Epithelial cell of proximal tubule (primary cell): Measurements from ENCODE around the gene RNF145. TPM values are rescaled to one million over a fixed set of nuclear protein-coding genes. Genes with fewer than 3 reads are reported as not detected.
"Not testable (repeated sequence)": the region's sequence is repeated elsewhere in the genome, so short reads cannot be mapped to it uniquely, and the experiment has no call there.

Experiments used
- DNase-seq: peaks from one replicate; pipeline ENCODE4 v3.0.0-alpha.2; 2011; ENCODE audit warnings: low read depth
- H3K4me3 ChIP-seq: 2 replicates; pipeline ENCODE4 v1.5.1; 2011; ENCODE audit warnings: low read depth, mild to moderate bottlenecking, low read length
- total RNA-seq: library from RNA; depleted of rRNA; stranded (reverse); fragments of >200 nt; gene quantifications from 2 replicates; pipeline ENCODE4 v1.2.3, GENCODE V29; 2015
- TF ChIP-seq, protein P1 (sequence below): conservative IDR thresholded peaks from 2 replicates; pipeline ENCODE4 v1.5.1; 2012; ENCODE audit warnings: low read depth, mild to moderate bottlenecking, low read length

The RNF145 gene
- total RNA-seq, 1 donor from 2014 or later = 71.4 TPM

DNA sequence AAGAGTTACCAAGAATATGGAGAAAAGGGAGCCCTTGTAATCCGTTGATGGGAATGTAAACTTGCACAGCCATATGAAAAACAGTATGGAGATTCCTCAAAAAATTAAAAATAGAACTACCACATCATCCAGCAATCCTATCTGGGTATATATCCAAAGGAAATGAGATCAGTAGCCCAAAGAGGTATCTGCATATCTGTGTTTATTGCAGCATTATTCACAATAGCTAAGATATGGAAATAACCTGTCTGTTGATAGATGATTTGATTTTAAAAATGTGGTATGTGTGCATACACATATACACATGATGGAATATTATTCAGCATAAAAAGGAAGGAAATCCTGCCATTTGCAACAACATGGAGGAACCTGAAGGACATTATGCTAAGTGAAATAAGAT, 61.4 kb downstream of the RNF145 start:
- no peak overlapping the region for H3K4me3 ChIP-seq
- no peak for DNase-seq
- TF ChIP-seq, protein P1, sequence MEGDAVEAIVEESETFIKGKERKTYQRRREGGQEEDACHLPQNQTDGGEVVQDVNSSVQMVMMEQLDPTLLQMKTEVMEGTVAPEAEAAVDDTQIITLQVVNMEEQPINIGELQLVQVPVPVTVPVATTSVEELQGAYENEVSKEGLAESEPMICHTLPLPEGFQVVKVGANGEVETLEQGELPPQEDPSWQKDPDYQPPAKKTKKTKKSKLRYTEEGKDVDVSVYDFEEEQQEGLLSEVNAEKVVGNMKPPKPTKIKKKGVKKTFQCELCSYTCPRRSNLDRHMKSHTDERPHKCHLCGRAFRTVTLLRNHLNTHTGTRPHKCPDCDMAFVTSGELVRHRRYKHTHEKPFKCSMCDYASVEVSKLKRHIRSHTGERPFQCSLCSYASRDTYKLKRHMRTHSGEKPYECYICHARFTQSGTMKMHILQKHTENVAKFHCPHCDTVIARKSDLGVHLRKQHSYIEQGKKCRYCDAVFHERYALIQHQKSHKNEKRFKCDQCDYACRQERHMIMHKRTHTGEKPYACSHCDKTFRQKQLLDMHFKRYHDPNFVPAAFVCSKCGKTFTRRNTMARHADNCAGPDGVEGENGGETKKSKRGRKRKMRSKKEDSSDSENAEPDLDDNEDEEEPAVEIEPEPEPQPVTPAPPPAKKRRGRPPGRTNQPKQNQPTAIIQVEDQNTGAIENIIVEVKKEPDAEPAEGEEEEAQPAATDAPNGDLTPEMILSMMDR = no peak

DNA sequence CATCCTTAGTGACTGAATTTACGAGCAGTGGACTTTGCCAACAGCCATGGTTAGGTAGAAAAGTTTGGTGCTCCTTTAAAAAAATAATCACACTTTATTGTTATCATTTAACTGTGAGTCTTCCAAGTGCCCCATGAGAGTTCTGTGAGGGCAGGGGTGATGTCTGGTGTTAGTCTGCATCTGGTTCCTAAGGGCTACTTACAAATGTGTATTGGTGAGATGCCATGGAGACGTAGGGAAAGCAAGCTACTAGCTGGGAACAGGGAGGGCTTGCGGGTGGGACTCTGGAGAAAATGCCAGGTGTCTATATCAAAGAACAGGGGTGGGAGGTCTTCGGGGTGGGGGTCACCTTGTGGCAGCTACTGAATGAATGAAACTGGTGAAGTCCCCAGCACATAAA, 62.5 kb downstream of the RNF145 start:
- H3K4me3 ChIP-seq = no peak overlapping the region
- DNase-seq = no peak
- TF ChIP-seq, protein P1 = no peak

DNA sequence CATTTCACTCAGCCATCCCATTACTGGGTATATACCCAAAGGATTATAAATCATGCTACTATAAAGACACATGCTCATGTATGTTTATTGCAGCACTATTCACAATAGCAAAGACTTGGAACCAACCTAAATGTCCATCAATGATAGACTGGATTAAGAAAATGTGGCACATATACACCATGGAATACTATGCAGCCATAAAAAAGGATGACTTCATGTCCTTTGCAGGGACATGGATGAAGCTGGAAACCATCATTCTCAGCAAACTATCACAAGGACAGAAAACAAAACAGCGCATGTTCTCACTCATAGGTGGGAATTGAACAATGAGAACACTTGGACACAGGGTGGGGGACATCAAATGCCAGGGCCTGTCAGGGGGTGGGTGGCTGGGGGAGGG, 64.2 kb downstream of the RNF145 start:
- H3K4me3 ChIP-seq, DNase-seq: not testable (repeated sequence)

DNA sequence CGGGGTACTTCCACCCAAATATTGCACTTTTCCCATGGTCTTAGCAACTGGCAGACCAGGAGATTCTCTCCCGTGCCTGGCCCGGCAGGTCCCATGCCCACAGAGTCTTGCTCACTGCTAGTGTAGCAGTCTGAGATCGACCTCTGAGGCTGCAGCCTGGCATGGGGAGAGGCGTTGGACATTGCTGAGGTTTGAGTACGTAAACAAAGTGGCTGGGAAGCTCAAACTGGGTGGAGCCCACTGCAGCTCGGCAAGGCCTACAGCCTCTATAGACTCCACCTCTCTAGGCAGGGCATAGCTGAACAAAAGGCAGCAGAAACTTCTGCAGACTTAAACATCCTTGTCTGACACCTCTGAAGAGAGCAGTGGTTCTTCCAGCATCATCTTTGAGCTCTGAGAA, 69.6 kb downstream of the RNF145 start:
- TF ChIP-seq, protein P1 = no peak
- H3K4me3 ChIP-seq = no peak overlapping the region
- no peak for DNase-seq

DNA sequence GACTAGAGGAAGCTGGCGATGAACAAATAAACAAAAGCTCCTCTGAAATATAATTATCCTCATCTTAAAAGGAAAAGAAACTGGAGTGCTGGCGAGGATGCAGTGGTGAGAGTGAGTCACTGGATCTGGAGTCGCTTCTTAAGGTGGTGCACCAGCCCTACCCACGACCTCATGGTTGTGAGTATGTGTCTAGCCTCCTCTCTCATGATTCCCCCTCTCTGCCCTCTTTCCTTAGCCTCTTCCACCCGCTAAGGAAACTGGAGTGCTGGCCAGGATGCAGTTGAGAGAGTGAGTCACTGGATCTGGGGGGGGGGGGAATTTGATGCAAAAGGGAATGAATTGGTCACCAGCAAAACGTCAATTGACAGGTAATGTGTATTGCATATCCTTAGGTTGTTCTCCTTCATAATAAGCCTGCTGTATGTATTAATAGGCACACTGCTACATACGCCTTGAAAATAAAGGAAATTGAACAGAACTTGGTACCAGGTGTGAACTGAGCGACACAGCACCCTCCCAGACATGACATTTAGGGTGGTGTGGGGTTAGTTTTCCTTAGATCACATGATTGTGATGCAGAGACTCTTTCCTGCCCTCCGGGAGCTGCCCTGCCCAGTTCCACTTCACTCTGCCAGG, 73.3 kb downstream of the RNF145 start:
- no peak overlapping the region for H3K4me3 ChIP-seq
- TF ChIP-seq, protein P1 = no peak
- no peak for DNase-seq

DNA sequence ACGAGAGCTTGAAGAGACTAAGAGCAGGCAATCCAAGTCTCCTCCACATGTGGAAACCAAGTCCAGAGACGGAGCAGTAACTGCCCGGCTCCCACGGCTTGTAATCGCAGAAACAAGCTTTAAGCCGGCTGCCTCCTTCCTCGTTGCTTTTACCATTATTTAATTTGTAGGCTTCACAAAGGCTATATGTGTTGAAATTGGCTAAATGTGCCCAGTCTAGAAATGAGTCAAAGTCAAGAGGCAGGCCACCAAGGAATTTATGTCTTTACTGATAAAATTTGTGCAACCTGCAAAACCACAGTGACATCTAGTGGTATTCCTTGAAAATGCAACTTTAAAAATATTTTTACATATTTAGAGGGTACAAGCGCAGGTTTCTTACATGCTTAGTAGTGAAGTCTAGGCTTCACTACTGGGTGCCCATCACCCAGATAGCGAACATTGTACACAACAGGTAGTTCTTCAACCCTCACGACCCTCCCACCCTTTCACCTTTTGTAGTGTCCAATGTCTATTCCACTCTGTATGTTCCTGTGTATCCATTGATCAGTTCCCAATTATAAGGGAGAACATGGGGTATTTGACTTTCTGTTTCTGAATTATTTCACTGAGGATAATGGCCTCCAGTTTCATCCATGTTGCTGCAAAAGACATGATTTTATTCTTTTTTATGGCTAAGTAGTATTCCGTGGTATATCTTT, 76.2 kb downstream of the RNF145 start:
- peak; percentile 16 for DNase-seq
- TF ChIP-seq, protein P1 = peak; percentile 71
- H3K4me3 ChIP-seq = no peak overlapping the region

DNA sequence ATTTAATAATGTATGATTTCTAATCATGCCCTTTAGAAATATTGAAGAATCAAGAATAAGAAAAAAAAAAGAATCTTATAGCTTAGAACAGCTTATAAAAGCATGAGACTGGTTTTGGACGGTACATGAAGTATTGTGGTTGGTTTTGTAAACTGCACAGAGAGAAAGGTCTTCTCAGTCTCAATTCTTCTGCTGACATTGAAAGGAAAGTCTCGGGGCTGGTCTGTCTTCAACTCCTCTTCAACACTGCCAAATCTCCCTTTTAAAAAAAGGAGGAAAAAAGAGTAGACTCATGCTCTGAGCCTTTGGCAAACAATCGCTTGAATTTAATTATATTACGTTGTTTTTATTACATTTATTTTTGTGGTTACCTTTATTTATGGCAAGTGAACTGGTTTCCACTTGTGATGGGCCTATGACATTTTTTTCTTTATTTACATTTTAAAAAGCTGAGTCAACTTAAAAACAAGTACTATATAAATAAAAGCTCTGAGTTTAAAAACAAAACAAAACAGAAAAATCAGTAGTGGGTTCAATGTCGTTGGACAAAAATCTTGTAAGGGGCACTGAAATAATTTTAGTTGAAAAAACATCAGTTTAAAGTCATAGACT, 76.8 kb downstream of the RNF145 start:
- H3K4me3 ChIP-seq = no peak overlapping the region
- TF ChIP-seq, protein P1 = no peak
- no peak for DNase-seq
